Heart right ventricle (tissue), 16 donors: ENCODE results near the gene CSRP2. TPM values are rescaled to one million over a fixed set of nuclear protein-coding genes. Genes with fewer than 3 reads are reported as not detected.

ENCODE experiments used
- ATAC-seq, 8 donors: fragments of 200-7000 bp; cut with Tn5 transposase; one replicate each; pipeline ENCODE4 v1.9.1; 2020; ENCODE audit warnings: mild to moderate bottlenecking in 8 of 8, moderate library complexity in 8 of 8, moderate number of reproducible peaks in 1 of 8
- DNase-seq, 2 donors: peaks; one replicate each; pipeline ENCODE4 v3.0.0-alpha.2; 2020
- H3K27ac ChIP-seq, 10 donors: fragments of 200-600 bp; sonication (generic) in 2 of 10; one replicate each; pipeline versions ENCODE4 v1.5.0 to v1.8.0; 2020 to 2022; ENCODE audit warnings: mild to moderate bottlenecking in 3 of 10
- H3K27me3 ChIP-seq, 7 donors: fragments of 200-600 bp; one replicate each; pipeline ENCODE4 v1.8.0; 2021 to 2022; ENCODE audit warnings: mild to moderate bottlenecking in 2 of 7
- H3K36me3 ChIP-seq, 9 donors: fragments of 200-600 bp; sonication (generic) in 1 of 9; one replicate each; pipeline versions ENCODE4 v1.5.0 to v1.8.0; 2020 to 2022; ENCODE audit warnings: mild to moderate bottlenecking in 2 of 9
- H3K4me1 ChIP-seq, 9 donors: fragments of 200-600 bp; sonication (generic) in 1 of 9; one replicate each; pipeline versions ENCODE4 v1.5.0 to v1.8.0; 2020 to 2022; ENCODE audit warnings: mild to moderate bottlenecking in 4 of 9
- H3K4me3 ChIP-seq, 10 donors: fragments of 200-600 bp; sonication (generic) in 2 of 10; one replicate each; pipeline versions ENCODE4 v1.5.0 to v1.8.0; 2020 to 2022; ENCODE audit warnings: mild to moderate bottlenecking in 7 of 10, moderate library complexity in 2 of 10
- H3K9me3 ChIP-seq, 11 donors: fragments of 200-600 bp in 10 of 11; sonication (generic) in 2 of 11; one replicate each; pipeline versions ENCODE4 v1.5.0 to v1.8.0; 2013 to 2022; ENCODE audit warnings: mild to moderate bottlenecking in 2 of 11, control low read depth in 1 of 11, moderate library complexity in 1 of 11
- WGBS, 2 donors: extraction: QIAGEN DNeasy Blood & Tissue Kit; methylation state at CpG; one replicate each; pipeline ENCODE4 v1.1.7; 2013; ENCODE audit warnings: inconsistent platforms in 1 of 2; 5-methylcytosine and 5-hydroxymethylcytosine counted together
- intact Hi-C, 10 donors: fragments of 100-400 bp; cut with DNase I; formaldehyde crosslinking; loops; one replicate each; pipeline versions ENCODE4 v1.11.1 to v1.14.2; 2022
- polyA plus RNA-seq, 2 donors: library from polyadenylated mRNA; stranded (reverse); fragments of 200-250 nt; gene quantifications; one replicate each; pipeline ENCODE4 v1.2.3, GENCODE V29; 2013
- total RNA-seq, 10 donors: library from RNA; stranded (reverse); fragmentation: NEBNext Ultra II Directional in 3 of 10; extraction: Animal tissue kit (Norgen Biotek cat#: 25700) in 3 of 10; gene quantifications; one replicate each; pipeline versions ENCODE4 v1.2.1 to v1.2.4, GENCODE V29; 2021 to 2023
- TF ChIP-seq, protein P1 (sequence below), 9 donors: fragments of 200-600 bp; sonication (generic) in 2 of 9; IDR thresholded peaks; one replicate each; pipeline versions ENCODE4 v1.5.0 to v1.8.0; 2021 to 2022; ENCODE audit warnings: antibody characterized with exemption in 9 of 9, mild to moderate bottlenecking in 5 of 9, moderate library complexity in 1 of 9
- donor health status: Arrhythmogenic right ventricular cardiomyopathy.
- donor health status: ischemic (EF 13 %, LVEDD 7.1; RV severe dilation, severe dysfunction).
- donor health status: healthy with polysubstance abuse.
- donor health status: DM: no; HTN: yes; CAD: no.
- donor health status: DM: no; HTN: no; CAD: no.
- donor health status: ischemic (EF 25% LVEDD 6.9; RV normal size, moderate dysfunction).
- donor health status: ischemic (EF 25% LVEDD 5.7; RV mildly dilated, moderate dysfunction).
- donor health status: healthy.
- donor health status: DM: yes; HTN: yes; CAD: no.
- donor health status: Ischemic cardiomyopathy.
- donor health status: ischemic (EF 35%, LVEDD 5.7; RV mildly dilated, moderate dysfunction).
- donor health status: nonischemic (EF 11% LVEDD 7.7; RV severe dilation, severe dysfunction).
- donor health status: DM: yes; HTN: yes; CAD: no.
- donor health status: PGD.
- donor health status: ischemic (EF 29% LVEDD 5.4; RV normal size, mild dysfunction).
- donor health status: nonischemic (EF 23%, LVEDD 6.1; RV moderate dilation, normal function).

CSRP2 gene
- total and polyA plus RNA-seq, 12 donors = 9.7 to 46.3 (median 21.8) TPM

DNA sequence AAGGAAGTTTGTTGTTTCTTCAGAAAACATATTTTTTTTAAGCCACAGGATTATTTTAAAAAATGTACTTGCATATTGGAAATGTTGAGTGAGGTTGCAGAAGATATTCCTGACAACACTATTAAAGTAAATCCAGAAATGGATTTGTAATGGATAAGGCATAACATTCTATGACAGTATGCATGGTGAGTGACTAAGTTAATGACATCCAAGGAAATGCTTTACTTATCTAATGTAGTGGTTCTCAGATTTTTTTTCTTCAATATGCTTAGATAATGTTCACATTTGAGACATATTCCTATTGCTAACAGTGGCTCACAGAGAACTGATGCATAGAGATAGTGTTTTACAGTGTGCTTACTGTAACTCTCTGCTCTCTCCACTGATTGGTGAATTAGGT is 65.6 kb downstream of the CSRP2 start:
- Histone ChIP-seq H3K9me3 (no peaks in the 10 kb centered on the region), H3K4me3 (no peak overlapping the region), H3K4me1 (peaks cover 0 to 10% (median 0%) of the 10 kb centered on the region in 9 donors), H3K36me3 (peaks cover 0 to 94% (median 15%) of the 10 kb centered on the region in 9 donors), H3K27ac (no peak overlapping the region), H3K27me3 (no peaks in the 10 kb centered on the region)
- TF ChIP-seq, protein P1, sequence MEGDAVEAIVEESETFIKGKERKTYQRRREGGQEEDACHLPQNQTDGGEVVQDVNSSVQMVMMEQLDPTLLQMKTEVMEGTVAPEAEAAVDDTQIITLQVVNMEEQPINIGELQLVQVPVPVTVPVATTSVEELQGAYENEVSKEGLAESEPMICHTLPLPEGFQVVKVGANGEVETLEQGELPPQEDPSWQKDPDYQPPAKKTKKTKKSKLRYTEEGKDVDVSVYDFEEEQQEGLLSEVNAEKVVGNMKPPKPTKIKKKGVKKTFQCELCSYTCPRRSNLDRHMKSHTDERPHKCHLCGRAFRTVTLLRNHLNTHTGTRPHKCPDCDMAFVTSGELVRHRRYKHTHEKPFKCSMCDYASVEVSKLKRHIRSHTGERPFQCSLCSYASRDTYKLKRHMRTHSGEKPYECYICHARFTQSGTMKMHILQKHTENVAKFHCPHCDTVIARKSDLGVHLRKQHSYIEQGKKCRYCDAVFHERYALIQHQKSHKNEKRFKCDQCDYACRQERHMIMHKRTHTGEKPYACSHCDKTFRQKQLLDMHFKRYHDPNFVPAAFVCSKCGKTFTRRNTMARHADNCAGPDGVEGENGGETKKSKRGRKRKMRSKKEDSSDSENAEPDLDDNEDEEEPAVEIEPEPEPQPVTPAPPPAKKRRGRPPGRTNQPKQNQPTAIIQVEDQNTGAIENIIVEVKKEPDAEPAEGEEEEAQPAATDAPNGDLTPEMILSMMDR (IDR thresholded peaks at IDR 0.05) = no peak
- DNase-seq (no peak), ATAC-seq (no peak)
- intact Hi-C loops = loop anchor here in 2 of 10 donors (10.0 kb wide), 2 partner anchors 192 to 202 kb away; no protein-coding TSS in a partner anchor

DNA sequence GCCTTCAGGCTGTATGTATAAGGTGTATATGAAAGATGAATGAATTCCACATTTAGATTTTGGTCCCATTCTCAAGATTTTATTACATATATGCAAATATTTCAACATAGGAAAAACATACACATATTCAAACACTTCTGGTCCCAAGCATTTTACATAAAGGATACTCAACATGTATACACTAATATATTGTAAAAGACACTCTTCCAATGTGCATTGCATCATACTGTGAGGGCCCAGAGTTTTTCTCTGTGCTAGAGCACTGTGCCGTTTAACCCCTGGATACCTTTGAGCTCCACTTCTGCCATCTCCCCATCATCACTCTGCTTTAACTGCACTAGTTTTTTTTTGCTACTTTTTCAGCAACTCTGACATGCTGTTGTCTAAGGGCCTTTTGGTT is 66.8 kb downstream of the CSRP2 start:
- Histone ChIP-seq H3K4me1 (peaks cover 0 to 10% (median 0%) of the 10 kb centered on the region in 9 donors), H3K9me3 (no peaks in the 10 kb centered on the region), H3K27me3 (no peaks in the 10 kb centered on the region), H3K4me3 (no peak overlapping the region), H3K27ac (no peak overlapping the region), H3K36me3 (peaks cover 0 to 97% (median 15%) of the 10 kb centered on the region in 9 donors)
- ATAC-seq = no peak
- no peak for DNase-seq
- intact Hi-C loops = loop anchor here in 2 of 10 donors (10.0 kb wide), 2 partner anchors 193 to 203 kb away; no protein-coding TSS in a partner anchor
- WGBS, 2 donors = 84 to 90% methylated on average over 1 of the region's 1 CpG
- TF ChIP-seq, protein P1 (IDR thresholded peaks at IDR 0.05) = no peak

DNA sequence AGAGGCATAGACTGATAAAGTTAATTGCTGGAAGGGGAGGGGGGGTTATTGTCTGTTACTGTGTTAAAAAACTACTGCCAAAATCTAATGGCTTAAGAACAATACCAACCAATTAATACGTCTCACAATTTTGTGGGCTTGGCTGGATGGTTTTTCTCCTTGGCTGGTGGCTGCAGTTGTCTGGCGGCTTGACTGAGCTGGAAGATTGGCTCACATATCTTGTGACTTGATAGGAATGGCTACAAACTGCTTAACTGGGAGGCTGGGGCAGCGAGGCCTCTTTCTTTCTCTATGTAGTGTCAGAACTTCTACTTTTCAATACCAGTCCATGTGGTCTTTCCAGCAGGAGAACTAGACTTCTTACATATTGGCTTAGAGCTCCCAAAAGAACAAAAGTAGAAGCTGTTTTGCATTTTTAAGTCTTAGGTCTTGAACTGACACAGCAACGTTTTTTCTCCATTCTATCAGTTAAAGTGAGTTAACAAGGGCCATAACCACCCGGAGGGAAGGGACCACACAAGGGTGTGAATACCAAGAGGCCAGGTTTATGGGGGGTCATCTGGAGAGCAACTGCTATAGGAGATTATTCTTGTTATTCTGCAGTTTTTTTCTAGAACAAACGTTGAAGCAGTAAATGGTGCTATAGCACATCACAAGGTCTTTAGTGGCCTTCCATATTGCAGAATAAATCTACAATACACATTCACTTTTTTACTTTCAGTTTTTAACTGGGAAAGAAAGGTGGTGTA is 68.0 kb downstream of the CSRP2 start:
- peaks cover 0 to 10% (median 0%) of the 10 kb centered on the region in 9 donors for H3K4me1 ChIP-seq
- H3K9me3 ChIP-seq = no peaks in the 10 kb centered on the region
- peak overlapping the region in 1 of 10 donors; percentile 21 for H3K27ac ChIP-seq
- H3K27me3 ChIP-seq = no peaks in the 10 kb centered on the region
- intact Hi-C loops = loop anchor here in 2 of 10 donors (10.0 kb wide), 2 partner anchors 194 to 204 kb away; no protein-coding TSS in a partner anchor
- H3K4me3 ChIP-seq = no peak overlapping the region
- peaks cover 0 to 97% (median 24%) of the 10 kb centered on the region in 9 donors for H3K36me3 ChIP-seq
- DNase-seq (no peak), ATAC-seq (peak in 4 of 8 donors; percentile 38 to 62 (median 49))
- 38 to 49% methylated on average over 6 of the region's 6 CpGs for WGBS, 2 donors
- TF ChIP-seq, protein P1 (IDR thresholded peaks at IDR 0.05) = no peak

Other genes starting within 250 kb of the CSRP2 start
- gene ZDHHC17, start 114.9 kb downstream of the CSRP2 start, total RNA-seq = 10 to 100 TPM; 17.4 to 28.0 (median 23.4) TPM
- 10 to 100 TPM in 1 of 2 donors, 1 to 10 TPM in 1; 6.8 to 21.5 TPM for gene ZDHHC17, start 114.9 kb downstream of the CSRP2 start, polyA plus RNA-seq
- gene E2F7, start 186.6 kb upstream of the CSRP2 start, total RNA-seq = 1 to 10 TPM in 1 of 10 donors, under 1 TPM in 8, not detected in 1; 0.05 to 1.5 (median 0.28) TPM
- under 1 TPM; 0.04 to 0.29 TPM for gene E2F7, start 186.6 kb upstream of the CSRP2 start, polyA plus RNA-seq